Articular chondrocyte of knee joint (primary cell): ENCODE results near the gene FBXW7. TPM values are rescaled to one million over a fixed set of nuclear protein-coding genes. Genes with fewer than 3 reads are reported as not detected.

Experiments
- small RNA-seq: library from RNA; depleted of rRNA; stranded (forward); fragments of <200 nt; gene quantifications from one replicate; pipeline ENCODE3, GENCODE V24; 2012
- total RNA-seq: library from RNA; depleted of rRNA; stranded (reverse); fragments of >200 nt; gene quantifications from 2 replicates; pipeline ENCODE4 v1.2.3, GENCODE V29; 2012

FBXW7 gene, protein sequence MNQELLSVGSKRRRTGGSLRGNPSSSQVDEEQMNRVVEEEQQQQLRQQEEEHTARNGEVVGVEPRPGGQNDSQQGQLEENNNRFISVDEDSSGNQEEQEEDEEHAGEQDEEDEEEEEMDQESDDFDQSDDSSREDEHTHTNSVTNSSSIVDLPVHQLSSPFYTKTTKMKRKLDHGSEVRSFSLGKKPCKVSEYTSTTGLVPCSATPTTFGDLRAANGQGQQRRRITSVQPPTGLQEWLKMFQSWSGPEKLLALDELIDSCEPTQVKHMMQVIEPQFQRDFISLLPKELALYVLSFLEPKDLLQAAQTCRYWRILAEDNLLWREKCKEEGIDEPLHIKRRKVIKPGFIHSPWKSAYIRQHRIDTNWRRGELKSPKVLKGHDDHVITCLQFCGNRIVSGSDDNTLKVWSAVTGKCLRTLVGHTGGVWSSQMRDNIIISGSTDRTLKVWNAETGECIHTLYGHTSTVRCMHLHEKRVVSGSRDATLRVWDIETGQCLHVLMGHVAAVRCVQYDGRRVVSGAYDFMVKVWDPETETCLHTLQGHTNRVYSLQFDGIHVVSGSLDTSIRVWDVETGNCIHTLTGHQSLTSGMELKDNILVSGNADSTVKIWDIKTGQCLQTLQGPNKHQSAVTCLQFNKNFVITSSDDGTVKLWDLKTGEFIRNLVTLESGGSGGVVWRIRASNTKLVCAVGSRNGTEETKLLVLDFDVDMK
- total RNA-seq: 58.9 and 86.9 TPM in 2 replicates

DNA sequence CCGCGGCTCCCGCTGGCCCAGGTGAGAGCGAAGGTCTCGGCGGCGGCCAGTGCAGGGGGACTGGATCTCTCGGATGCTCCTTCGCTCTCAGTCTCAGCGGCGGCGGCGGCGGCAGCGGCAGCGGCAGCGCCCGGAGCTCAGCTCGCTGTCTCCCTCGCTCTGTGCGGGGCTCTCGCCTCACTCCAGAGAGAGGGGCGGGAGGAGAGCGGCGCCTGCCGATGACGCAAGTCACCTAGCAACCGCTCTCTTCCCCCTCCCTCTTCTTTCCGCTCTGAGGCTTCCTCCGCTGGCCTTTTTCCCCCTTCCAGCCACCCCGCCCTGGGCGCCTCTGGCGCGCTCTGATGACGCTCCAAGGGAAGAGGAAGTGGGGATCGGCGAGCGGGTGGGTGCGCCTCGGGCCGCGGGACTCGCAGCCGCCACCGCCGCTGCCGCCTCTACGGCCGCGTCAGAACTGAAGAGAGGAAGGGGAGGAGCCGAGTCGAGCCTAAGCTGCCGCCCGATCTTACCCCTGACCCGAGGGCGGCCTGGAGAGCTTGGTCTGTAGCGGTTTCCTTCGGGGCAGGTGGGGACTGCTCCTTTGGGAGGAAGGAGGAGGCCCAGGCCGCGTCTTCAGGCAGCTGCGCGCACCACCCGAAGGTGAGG is at the start of gene FBXW7:
FBXW7 (minus strand) TSS at position 190 of the 642 bp plus-strand sequence. CDS start 124,289 bp downstream, outside the sequence.

Small RNAs within 50 kb of the gene (small RNA-seq; reads per million reads assigned to genes)
- gene MIR3140: 0.34 reads per million

Other genes with a start within 250 kb of the FBXW7 start
- 7.7 and 10.8 TPM in 2 replicates for gene TMEM154, start 143.9 kb upstream of the FBXW7 start, total RNA-seq
- 0.22 and 0.39 TPM in 2 replicates for gene TIGD4, start 243.6 kb upstream of the FBXW7 start, total RNA-seq
- 44.7 and 46.0 TPM in 2 replicates for gene ARFIP1, start 243.9 kb upstream of the FBXW7 start, total RNA-seq